Left ventricle myocardium inferior (tissue), 1 donor: ENCODE results near the gene TATDN2. TPM values are rescaled to one million over a fixed set of nuclear protein-coding genes. Genes with fewer than 3 reads are reported as not detected.

ENCODE experiments used
- DNase-seq: peaks from one replicate; pipeline ENCODE4 v3.0.0-alpha.2; 2020
- H3K27ac ChIP-seq: fragments of 200-600 bp; replicated peaks from 2 replicates; pipeline ENCODE4 v1.8.0; 2021
- H3K27me3 ChIP-seq: fragments of 200-600 bp; 2 replicates; pipeline ENCODE4 v1.8.0; 2021; ENCODE audit warnings: low read depth
- H3K36me3 ChIP-seq: fragments of 200-600 bp; 2 replicates; pipeline ENCODE4 v1.8.0; 2021
- H3K4me1 ChIP-seq: fragments of 200-600 bp; 2 replicates; pipeline ENCODE4 v1.8.0; 2021
- H3K4me3 ChIP-seq: fragments of 200-600 bp; 2 replicates; pipeline ENCODE4 v1.8.0; 2021; ENCODE audit warnings: mild to moderate bottlenecking, moderate library complexity
- H3K9me3 ChIP-seq: fragments of 200-600 bp; replicated peaks from 2 replicates; pipeline ENCODE4 v1.8.0; 2021
- CTCF ChIP-seq: fragments of 200-600 bp; IDR thresholded peaks from 2 replicates; pipeline ENCODE4 v1.8.0; 2021; ENCODE audit warnings: antibody characterized with exemption, mild to moderate bottlenecking, borderline replicate concordance
- intact Hi-C: fragments of 100-400 bp; cut with micrococcal nuclease; formaldehyde crosslinking; loops from one replicate; pipeline ENCODE4 v1.11.0; 2022
- total RNA-seq: library from RNA; stranded (reverse); fragmentation: NEBNext Ultra II Directional; extraction: Animal tissue kit (Norgen Biotek cat#: 25700); gene quantifications from one replicate; pipeline ENCODE4 v1.2.1, GENCODE V29; 2021
- donor health status: DM: no; HTN: yes; CAD: no; lungs with severe emphysema.

TATDN2 gene
- total RNA-seq, 1 donor from 2014 or later: 15.8 TPM

GRCh38 chr3:10303785-10304184 lies 55.5 kb downstream of the TATDN2 start:
- H3K9me3 ChIP-seq: no peaks in the 10 kb centered on the region
- no peak for TF ChIP-seq CTCF
- H3K27me3 ChIP-seq: no peaks in the 10 kb centered on the region
- no peak overlapping the region for H3K27ac ChIP-seq
- no peak overlapping the region for H3K4me3 ChIP-seq
- H3K36me3 ChIP-seq: peaks cover 93% of the 10 kb centered on the region
- intact Hi-C loops: no loop called here
- no peak for DNase-seq
- peaks cover 5% of the 10 kb centered on the region for H3K4me1 ChIP-seq

GRCh38 chr3:10304905-10305304 lies 56.6 kb downstream of the TATDN2 start:
- Histone ChIP-seq H3K27me3 (no peaks in the 10 kb centered on the region), H3K4me1 (peaks cover 12% of the 10 kb centered on the region), H3K4me3 (no peak overlapping the region), H3K27ac (no peak overlapping the region), H3K9me3 (no peaks in the 10 kb centered on the region), H3K36me3 (peaks cover 93% of the 10 kb centered on the region)
- TF ChIP-seq CTCF: no peak
- DNase-seq: no peak
- intact Hi-C loops: no loop called here

GRCh38 chr3:10305331-10305902 lies 57.2 kb downstream of the TATDN2 start:
- no peak for TF ChIP-seq CTCF

GRCh38 chr3:10306156-10306555 lies 57.9 kb downstream of the TATDN2 start:
- Histone ChIP-seq H3K36me3 (peaks cover 93% of the 10 kb centered on the region), H3K27ac (no peak overlapping the region), H3K27me3 (no peaks in the 10 kb centered on the region), H3K9me3 (no peaks in the 10 kb centered on the region), H3K4me1 (peaks cover 17% of the 10 kb centered on the region), H3K4me3 (no peak overlapping the region)
- DNase-seq: no peak
- intact Hi-C loops: no loop called here
- no peak for TF ChIP-seq CTCF

More at GRCh38 chr3:10305331-10305902, 57.2 kb downstream of the TATDN2 start:
- Histone ChIP-seq H3K27me3 (no peaks in the 10 kb centered on the region), H3K4me3 (no peak overlapping the region), H3K4me1 (peaks cover 16% of the 10 kb centered on the region), H3K27ac (no peak overlapping the region), H3K36me3 (peaks cover 93% of the 10 kb centered on the region), H3K9me3 (no peaks in the 10 kb centered on the region)
- no peak for DNase-seq
- intact Hi-C loops: no loop called here

GRCh38 chr3:10308678-10309077 lies 60.4 kb downstream of the TATDN2 start:
- Histone ChIP-seq H3K4me3 (no peak overlapping the region), H3K36me3 (peaks cover 94% of the 10 kb centered on the region), H3K27me3 (no peaks in the 10 kb centered on the region), H3K27ac (no peak overlapping the region), H3K4me1 (peaks cover 32% of the 10 kb centered on the region), H3K9me3 (no peaks in the 10 kb centered on the region)
- no peak for TF ChIP-seq CTCF
- intact Hi-C loops: no loop called here
- DNase-seq: no peak

- H3K36me3 ChIP-seq: peaks cover 94% of the 10 kb centered on the region
- H3K27me3 ChIP-seq: no peaks in the 10 kb centered on the region
- no peaks in the 10 kb centered on the region for H3K9me3 ChIP-seq
- DNase-seq: no peak
- no peak for TF ChIP-seq CTCF
- no peak overlapping the region for H3K4me3 ChIP-seq
- peak overlapping the region; percentile 36 for H3K27ac ChIP-seq
- H3K4me1 ChIP-seq: peaks cover 36% of the 10 kb centered on the region
- intact Hi-C loops: no loop called here
Measured at GRCh38 chr3:10309736-10310135, 61.5 kb downstream of the TATDN2 start.
